Measurements from ENCODE around the gene PTPRM.
"Not testable (repeated sequence)": the region's sequence is repeated elsewhere in the genome, so short reads cannot be mapped to it uniquely, and the experiment has no call there.

Gene PTPRM

DNA sequence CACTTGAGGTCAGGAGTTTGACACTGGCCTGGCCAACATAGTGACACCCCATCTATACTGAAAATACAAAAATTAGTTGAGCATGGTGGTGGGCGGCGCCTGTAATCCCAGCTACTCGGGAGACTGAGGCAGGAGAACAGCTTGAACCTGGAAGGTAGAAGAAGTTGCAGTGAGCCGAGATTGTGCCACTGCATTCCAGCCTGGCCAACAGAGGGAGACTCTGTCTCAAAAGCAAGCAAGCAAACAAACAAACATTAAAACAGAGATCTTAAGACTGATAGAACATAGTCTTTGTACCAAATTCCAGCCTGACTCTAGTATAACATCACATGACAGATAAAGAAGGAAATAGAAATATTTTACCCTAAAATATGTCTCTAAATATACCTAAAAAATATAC is 168.1 kb downstream of the PTPRM start:
- DNase-seq: no peak

- DNase-seq: no peak
Measured at GRCh38 chr18:7735626-7736175, 168.6 kb downstream of the PTPRM start.

GRCh38 chr18:7736526-7736925 is 169.4 kb downstream of the PTPRM start:
- DNase-seq: not testable (repeated sequence)

GRCh38 chr18:7737550-7737949 is 170.4 kb downstream of the PTPRM start:
- no peak for DNase-seq

- no peak for DNase-seq
Measured at GRCh38 chr18:7740821-7741220, 173.7 kb downstream of the PTPRM start.

DNA sequence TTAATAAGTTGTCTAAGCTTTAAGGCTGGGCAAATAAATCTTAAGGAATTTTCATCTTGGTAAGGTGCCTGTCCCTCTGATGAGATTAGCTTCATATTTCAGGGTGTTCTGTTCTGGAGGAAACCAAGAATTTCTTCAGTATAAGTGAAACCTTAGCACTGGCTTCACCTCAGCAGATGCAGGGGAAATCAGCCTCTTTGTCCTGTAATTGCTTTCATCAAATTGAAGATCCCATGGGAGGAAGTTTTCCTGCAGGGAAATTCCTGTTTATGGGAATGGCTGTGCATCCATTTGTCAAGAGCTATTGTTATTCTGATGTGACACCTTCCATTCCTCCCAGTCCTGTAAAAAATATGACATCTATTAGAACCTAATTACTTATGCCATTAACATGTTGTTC is 174.5 kb downstream of the PTPRM start:
- no peak for DNase-seq

GRCh38 chr18:7742224-7742623 is 175.1 kb downstream of the PTPRM start:
- DNase-seq: no peak

GRCh38 chr18:7743256-7743655 is 176.1 kb downstream of the PTPRM start:
- no peak for DNase-seq

GRCh38 chr18:7746106-7746505 is 179.0 kb downstream of the PTPRM start:
- DNase-seq: no peak

DNA sequence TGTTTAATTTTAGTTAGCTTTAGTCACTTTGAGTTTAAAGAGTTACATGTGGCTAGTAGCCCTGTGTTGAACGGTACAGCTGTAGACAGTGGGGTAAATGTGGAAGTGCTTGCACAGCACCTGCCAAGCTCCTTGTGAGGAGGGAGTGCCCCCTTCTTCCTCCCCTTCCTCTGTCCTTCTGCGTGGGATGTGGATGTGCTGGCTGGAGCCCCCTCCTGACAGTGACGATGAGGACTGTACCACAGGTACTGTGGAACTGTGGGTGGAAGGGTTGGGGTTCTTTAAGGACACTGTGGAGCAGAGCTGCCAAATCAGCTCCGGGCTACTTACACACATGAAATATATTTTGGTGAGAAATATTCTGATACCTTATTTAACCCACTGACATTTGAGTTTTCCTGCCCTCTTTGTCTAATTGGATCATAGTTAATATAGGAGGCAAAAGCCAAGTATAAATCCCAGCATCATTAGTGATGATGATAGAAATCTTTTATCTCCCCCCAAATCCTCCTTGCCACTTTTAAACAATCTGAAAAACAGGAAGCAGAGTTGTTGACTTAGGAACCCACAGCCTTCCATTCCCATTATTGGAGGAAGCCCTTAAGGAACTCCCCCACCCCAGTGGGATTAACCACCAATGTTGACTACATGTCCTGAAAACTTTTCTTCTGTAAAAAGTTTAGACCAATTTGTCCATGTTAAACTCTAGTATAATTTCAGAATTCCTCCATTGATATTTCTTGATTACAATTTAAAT is 181.3 kb downstream of the PTPRM start:
- no peak for DNase-seq

DNA sequence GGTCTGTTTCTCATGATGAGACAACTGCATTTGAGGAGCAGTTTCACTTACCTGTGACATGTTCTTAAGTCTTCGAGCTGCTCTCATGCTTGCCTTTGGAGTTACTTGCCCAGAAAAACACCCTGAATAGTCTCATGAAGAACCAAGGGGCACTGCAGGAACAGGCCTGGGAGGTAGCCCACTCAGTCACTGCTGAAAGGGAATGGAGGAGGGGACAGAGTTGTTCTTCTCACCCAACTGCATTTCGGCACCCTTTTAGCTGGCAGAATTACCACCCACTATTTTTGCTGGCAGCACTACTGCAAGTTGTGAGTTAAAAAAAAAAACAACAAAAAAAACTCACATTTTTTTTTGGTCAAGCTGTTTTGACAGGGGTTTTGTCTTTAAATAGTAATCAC is 181.9 kb downstream of the PTPRM start:
- DNase-seq: no peak

DNA sequence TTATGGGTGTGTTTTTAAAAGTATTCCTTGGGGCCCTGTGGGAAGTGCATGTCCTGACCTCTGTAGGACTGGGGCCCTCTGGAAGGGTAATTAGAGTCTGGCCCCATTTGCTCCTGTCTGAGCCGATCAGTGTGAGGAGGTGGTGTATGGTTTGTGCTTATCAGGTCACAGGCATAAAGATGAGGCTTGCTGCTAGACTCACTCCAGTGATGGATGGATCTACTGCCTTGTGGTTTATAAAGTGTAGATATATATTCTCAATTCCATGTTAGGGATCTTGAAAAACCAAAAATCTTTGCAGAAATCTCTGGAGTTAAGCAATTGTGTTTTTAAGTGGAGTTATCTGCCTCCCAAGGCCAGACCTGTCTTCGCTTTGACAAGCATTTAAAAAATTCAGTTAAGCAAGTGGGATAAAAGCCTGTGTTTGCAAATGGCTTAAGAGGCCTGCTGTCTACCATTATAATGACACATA is 182.4 kb downstream of the PTPRM start:
- no peak for DNase-seq

GRCh38 chr18:7750095-7750663 is 183.1 kb downstream of the PTPRM start:
- no peak for DNase-seq

DNA sequence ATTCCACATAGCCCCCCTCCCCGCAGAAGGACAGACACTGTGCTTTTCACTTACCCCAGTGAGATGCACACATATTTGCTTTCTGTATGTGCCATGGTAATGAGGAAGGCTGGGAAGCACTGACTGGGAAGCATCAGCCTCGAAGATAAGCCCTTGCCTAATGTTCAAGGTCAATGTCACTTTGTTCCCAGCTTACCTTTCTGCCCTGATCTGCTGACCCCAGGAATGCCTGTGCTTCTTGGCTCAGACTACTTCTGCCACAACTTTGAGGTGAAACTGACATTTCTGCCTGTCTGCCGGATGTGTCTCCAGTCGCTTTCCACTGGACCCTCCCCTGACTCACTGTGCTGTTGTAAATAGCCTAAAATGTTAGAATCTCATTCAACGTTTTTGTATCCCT is 183.8 kb downstream of the PTPRM start:
- no peak for DNase-seq

GRCh38 chr18:7754258-7754657 is 187.1 kb downstream of the PTPRM start:
- DNase-seq: no peak

DNA sequence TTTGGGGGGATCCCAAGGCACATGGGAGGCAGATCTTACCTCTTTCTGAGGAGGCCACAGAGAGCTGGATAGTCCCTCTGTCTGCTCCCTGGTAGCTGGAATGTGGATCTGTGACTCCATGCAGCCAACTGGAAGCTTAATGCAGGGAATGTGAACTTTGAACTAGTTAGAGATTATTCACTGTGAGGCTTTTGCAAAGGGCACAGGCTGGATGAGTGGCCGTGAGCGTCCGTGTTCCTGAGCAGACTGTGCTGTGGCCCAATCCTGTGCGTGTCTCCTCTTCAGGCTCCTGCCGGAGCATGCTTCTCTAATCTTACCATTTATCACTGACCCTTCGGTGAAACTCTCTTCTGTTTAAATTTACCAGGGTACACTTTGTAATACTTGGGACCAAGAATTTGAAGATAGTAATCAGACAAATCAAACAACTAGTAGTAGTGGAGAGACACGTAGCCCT is 187.6 kb downstream of the PTPRM start:
- no peak for DNase-seq

- DNase-seq: no peak
Measured at GRCh38 chr18:7755753-7756475, 188.8 kb downstream of the PTPRM start.

DNA sequence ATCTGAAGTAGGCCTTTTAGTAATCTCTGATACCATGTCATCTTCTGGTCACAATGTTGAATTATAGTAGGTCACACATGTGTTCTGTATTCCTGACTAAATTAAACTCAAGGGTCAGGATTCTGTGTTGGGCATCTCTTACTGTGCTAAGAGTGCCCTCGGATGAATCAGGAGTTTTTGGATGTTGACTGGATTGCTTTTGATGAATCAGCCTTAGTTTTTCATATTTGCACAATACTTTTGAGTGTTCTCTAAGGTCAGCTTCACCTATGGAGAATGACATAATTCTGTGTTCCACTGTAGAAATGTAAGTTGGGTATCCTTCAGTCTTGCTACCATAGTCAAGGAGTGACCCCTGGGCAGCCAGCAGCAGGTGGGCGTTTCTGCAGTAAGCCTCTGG is 190.1 kb downstream of the PTPRM start:
- DNase-seq: no peak

DNA sequence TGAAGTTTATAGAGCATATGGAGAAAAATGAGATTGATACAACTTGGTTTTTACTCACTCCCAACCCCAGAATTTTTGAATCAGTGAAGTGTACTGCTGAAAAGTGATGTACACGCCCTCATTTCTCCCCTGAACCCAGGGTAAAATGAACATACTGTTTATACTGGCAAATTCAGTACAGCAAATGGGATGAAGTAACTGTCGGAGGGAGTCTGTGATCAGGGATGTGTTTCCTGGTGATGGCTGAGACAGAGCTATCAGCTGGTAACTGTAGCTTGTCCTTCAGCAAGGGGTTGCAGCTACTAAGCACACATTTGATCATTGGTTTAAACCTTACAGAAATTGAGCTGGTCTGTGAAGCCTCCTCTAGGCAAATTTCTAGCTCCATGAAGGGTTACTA is 191.6 kb downstream of the PTPRM start:
- no peak for DNase-seq

DNA sequence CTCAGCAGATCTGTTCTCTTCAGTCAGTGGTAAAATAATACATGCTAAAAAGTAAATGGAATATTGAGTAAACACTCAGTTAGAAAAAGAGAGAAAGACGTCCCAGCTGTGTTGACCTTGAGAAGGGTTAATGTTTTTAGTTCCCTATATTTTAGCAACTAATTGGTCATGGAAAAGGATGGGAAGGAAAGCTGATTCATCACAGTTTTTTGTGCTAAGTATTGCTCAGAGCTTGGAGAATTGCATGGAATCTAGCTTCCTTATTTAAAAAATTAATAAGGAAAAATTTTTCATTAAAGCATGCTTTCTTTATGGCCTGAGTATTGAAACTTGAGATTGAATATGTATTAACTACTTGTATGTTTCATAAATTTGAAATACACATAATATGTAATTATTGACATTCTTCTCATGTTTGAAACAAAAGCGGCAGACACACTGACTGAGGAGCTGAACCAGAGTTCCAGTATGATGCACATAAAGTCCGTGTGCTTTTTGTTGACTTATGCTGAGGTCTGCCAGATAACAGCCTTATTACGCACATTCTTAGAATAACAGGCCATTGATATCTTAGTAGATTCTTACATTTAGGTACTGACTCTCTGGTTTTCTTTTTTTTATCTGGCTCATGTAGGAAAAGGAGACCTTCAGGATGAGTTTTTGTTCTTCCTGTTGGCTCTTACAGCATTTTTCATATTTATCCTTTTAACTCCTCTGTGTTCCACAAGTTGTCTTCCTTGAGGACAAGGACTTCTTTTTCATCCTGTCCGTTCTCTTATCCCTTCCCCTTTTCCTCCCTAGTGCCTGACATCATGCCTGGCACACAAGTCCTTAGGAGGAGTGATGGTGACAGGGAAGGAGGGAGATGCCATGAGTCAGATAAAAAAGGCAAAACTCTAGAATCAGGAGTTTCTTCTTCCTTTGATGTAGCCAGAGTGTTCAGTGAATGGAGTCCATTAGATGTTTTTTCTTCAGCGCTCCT is 194.1 kb downstream of the PTPRM start:
- DNase-seq: no peak

DNA sequence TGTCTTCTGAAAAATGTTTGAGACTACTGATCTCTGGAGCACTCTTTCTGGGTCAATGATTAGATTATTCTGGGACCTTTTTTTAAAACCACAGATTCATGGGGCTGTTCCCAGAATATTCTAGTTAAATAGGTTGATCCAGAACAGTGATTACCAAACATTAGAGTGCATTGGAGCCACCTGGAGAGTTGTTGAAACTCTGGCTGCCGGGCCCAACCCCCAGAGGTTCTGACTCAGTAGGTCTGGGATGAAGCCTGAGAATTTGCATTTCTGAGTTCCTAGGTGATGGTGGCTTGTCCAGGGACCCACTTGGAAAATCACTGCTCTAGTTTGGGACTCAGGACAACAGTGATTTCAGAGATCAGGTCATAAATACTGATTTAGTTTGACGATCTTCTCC is 197.3 kb downstream of the PTPRM start:
- no peak for DNase-seq

GRCh38 chr18:7766346-7766745 is 199.2 kb downstream of the PTPRM start:
- no peak for DNase-seq
